Epithelial cell of proximal tubule (primary cell): Measurements from ENCODE around the gene C13orf42. TPM values are rescaled to one million over a fixed set of nuclear protein-coding genes. Genes with fewer than 3 reads are reported as not detected.

Experiments used
- DNase-seq: peaks from one replicate; pipeline ENCODE4 v3.0.0-alpha.2; 2011; ENCODE audit warnings: low read depth
- H3K4me3 ChIP-seq: 2 replicates; pipeline ENCODE4 v1.5.1; 2011; ENCODE audit warnings: low read depth, mild to moderate bottlenecking, low read length
- total RNA-seq: library from RNA; depleted of rRNA; stranded (reverse); fragments of >200 nt; gene quantifications from 2 replicates; pipeline ENCODE4 v1.2.3, GENCODE V29; 2015
- TF ChIP-seq, protein P1 (sequence below): conservative IDR thresholded peaks from 2 replicates; pipeline ENCODE4 v1.5.1; 2012; ENCODE audit warnings: low read depth, mild to moderate bottlenecking, low read length

C13orf42 gene
- total RNA-seq, 1 donor from 2014 or later = not detected

- TF ChIP-seq, protein P1, sequence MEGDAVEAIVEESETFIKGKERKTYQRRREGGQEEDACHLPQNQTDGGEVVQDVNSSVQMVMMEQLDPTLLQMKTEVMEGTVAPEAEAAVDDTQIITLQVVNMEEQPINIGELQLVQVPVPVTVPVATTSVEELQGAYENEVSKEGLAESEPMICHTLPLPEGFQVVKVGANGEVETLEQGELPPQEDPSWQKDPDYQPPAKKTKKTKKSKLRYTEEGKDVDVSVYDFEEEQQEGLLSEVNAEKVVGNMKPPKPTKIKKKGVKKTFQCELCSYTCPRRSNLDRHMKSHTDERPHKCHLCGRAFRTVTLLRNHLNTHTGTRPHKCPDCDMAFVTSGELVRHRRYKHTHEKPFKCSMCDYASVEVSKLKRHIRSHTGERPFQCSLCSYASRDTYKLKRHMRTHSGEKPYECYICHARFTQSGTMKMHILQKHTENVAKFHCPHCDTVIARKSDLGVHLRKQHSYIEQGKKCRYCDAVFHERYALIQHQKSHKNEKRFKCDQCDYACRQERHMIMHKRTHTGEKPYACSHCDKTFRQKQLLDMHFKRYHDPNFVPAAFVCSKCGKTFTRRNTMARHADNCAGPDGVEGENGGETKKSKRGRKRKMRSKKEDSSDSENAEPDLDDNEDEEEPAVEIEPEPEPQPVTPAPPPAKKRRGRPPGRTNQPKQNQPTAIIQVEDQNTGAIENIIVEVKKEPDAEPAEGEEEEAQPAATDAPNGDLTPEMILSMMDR = no peak
- no peak for DNase-seq
- H3K4me3 ChIP-seq = no peak overlapping the region
Measured at GRCh38 chr13:51057906-51058305, 53.2 kb downstream of the C13orf42 start.

GRCh38 chr13:51057001-51057400, 54.1 kb downstream of the C13orf42 start:
- TF ChIP-seq, protein P1 = no peak
- H3K4me3 ChIP-seq = no peak overlapping the region
- DNase-seq = no peak

DNA sequence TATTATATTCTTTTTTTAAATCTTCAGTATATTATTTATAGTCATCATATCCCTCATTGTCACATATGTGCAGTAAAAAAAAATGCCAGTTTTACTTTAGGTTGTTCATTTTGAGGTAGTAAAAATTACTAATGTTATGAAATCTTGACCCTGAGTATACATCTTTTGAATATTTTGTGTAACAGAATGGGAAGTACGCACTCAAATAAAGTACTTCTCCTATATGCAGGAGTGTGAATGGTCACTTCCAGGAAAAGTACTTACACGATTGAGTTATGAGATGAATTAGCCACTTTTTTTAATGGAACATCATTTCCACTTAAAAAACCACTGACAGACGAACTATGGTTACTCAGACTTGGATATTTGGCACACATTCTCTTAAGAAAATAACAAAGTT, 58.5 kb downstream of the C13orf42 start:
- H3K4me3 ChIP-seq = no peak overlapping the region
- TF ChIP-seq, protein P1 = no peak
- no peak for DNase-seq

- H3K4me3 ChIP-seq = no peak overlapping the region
- TF ChIP-seq, protein P1 = no peak
- no peak for DNase-seq
Measured at GRCh38 chr13:51050021-51050830, 60.8 kb downstream of the C13orf42 start.

DNA sequence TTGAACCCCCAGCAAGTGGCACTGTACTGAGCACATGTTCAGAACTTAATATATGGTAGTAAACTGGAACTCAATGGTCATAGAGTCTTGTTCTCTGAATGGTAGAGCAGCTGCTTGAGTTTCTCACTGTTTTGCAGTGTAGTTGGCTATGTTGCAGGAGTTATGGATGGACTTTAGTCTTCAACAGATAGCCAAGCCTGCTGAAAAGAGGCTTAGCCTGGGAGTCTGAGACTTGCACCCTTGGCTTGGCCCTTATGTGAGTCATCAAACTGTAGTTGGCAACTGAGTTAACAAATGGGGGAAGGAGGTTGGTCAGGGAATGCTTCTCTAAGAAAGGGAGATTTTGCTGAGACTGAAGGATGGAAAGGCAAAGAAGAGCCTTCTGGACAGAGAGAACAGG, 62.5 kb downstream of the C13orf42 start:
- TF ChIP-seq, protein P1 = no peak
- H3K4me3 ChIP-seq = no peak overlapping the region
- DNase-seq = no peak

GRCh38 chr13:51048166-51048461, 63.0 kb downstream of the C13orf42 start:
- DNase-seq = no peak
- no peak overlapping the region for H3K4me3 ChIP-seq
- TF ChIP-seq, protein P1 = no peak
